HG02885 (cell line): Measurements from ENCODE around the gene FGB.
A peak's percentile ranks its signal among the peaks of the same experiment; 100 is the strongest.

Source experiments
- ATAC-seq: cut with Tn5 transposase; IDR thresholded peaks from one replicate; pipeline ENCODE4 v1.9.1; 2021; ENCODE audit warnings: mild to moderate bottlenecking; ENCODE audit not compliant: unreplicated experiment, poor library complexity

The FGB gene

GRCh38 chr4:154562697-154563254, at the start of gene FGB:
TSS of gene FGB (plus strand) at chr4:154563011. CDS start at chr4:154563019, 8 bp downstream.
- ATAC-seq, result no peak

- no peak for ATAC-seq
Measured at GRCh38 chr4:154516318-154517029, 46.3 kb upstream of the FGB start.

GRCh38 chr4:154517591-154517990, 45.2 kb upstream of the FGB start:
- ATAC-seq, result no peak

- ATAC-seq, result no peak
Measured at GRCh38 chr4:154519214-154519613, 43.6 kb upstream of the FGB start.

GRCh38 chr4:154521607-154522006, 41.2 kb upstream of the FGB start:
- no peak for ATAC-seq

- ATAC-seq, result no peak
Measured at GRCh38 chr4:154526151-154526550, 36.7 kb upstream of the FGB start.

- ATAC-seq, result no peak
Measured at GRCh38 chr4:154527308-154527707, 35.5 kb upstream of the FGB start.

- no peak for ATAC-seq
Measured at GRCh38 chr4:154528869-154529268, 33.9 kb upstream of the FGB start.

GRCh38 chr4:154529728-154530519, 32.9 kb upstream of the FGB start:
- no peak for ATAC-seq

- no peak for ATAC-seq
Measured at GRCh38 chr4:154534296-154534695, 28.5 kb upstream of the FGB start.

GRCh38 chr4:154542271-154542879, 20.4 kb upstream of the FGB start:
- no peak for ATAC-seq

- no peak for ATAC-seq
Measured at GRCh38 chr4:154545689-154546088, 17.1 kb upstream of the FGB start.

- peak; percentile 97 for ATAC-seq
Measured at GRCh38 chr4:154549894-154550790, 12.7 kb upstream of the FGB start, which contains the start of gene PLRG1. TSS of gene PLRG1 (minus strand) at chr4:154550400. CDS start at chr4:154550308, 92 bp downstream.

GRCh38 chr4:154551872-154552686, 10.7 kb upstream of the FGB start:
- peak; percentile 52 for ATAC-seq

- peak; percentile 32 for ATAC-seq
Measured at GRCh38 chr4:154559141-154559493, 3.7 kb upstream of the FGB start.

- ATAC-seq, result peak; percentile 90
Measured at GRCh38 chr4:154559494-154560418, 3.1 kb upstream of the FGB start.

GRCh38 chr4:154560419-154560801, 2.4 kb upstream of the FGB start:
- ATAC-seq, result no peak

GRCh38 chr4:154560824-154561231, 2.0 kb upstream of the FGB start:
- no peak for ATAC-seq
